GM12878 (cell line): ENCODE measurements around the gene FOXA2.

ENCODE experiments used
- BMI1 ChIP-seq: fragments of 450-650 bp; IDR thresholded peaks from 2 replicates; pipeline ENCODE4 v1.6.1; 2016; ENCODE audit warnings: mild to moderate bottlenecking, moderate library complexity, borderline replicate concordance
- EGR1 ChIP-seq, 2 experiments: IDR thresholded peaks; 1 replicate in 1 of 2; 2 replicates in 1 of 2; pipeline ENCODE4 v1.6.1; 2011 to 2012; ENCODE audit warnings: low read depth in 2 of 2, low read length in 2 of 2, borderline replicate concordance in 1 of 2, mild to moderate bottlenecking in 1 of 2, moderate library complexity in 1 of 2
- EP300 ChIP-seq, 2 experiments: fragments of 150-350 bp in 1 of 2; IDR thresholded peaks; 2 replicates each; pipeline ENCODE4 v1.6.1; 2011 to 2012; ENCODE audit warnings: low read depth in 2 of 2, low read length in 2 of 2, borderline replicate concordance in 1 of 2, improper control_type of control experiment in 1 of 2, inconsistent platforms in 1 of 2; ENCODE audit not compliant: control insufficient read depth in 1 of 2
- GABPA ChIP-seq: IDR thresholded peaks from 2 replicates; pipeline ENCODE4 v1.6.1; 2014; ENCODE audit warnings: antibody characterized with exemption, low read depth, mild to moderate bottlenecking, inconsistent platforms
- IKZF2 ChIP-seq, 2 experiments: fragments of 450-650 bp; IDR thresholded peaks; 2 replicates each; pipeline ENCODE4 v1.6.1; 2017; ENCODE audit warnings: mild to moderate bottlenecking in 2 of 2, moderate library complexity in 2 of 2
- RUNX3 ChIP-seq: IDR thresholded peaks from 2 replicates; pipeline ENCODE4 v1.6.1; 2012; ENCODE audit warnings: low read length, inconsistent platforms
- TBL1XR1 ChIP-seq: IDR thresholded peaks from 2 replicates; pipeline ENCODE4 v1.6.1; 2012; ENCODE audit warnings: low read depth, low read length, improper control_type of control experiment
- TF ChIP-seq, protein P1 (sequence below), 3 experiments: IDR thresholded peaks in 2 of 3; conservative IDR thresholded peaks in 1 of 3; 2 replicates each; pipeline ENCODE4 v1.5.1; 2011; ENCODE audit warnings: low read depth in 3 of 3, low read length in 3 of 3, mild to moderate bottlenecking in 3 of 3, control low read depth in 2 of 3, moderate library complexity in 2 of 3, inconsistent platforms in 1 of 3, mixed read lengths in 1 of 3; ENCODE audit not compliant: control insufficient read depth in 2 of 3, insufficient read depth in 1 of 3; ENCODE audit errors: extremely low read depth in 1 of 3

DNA sequence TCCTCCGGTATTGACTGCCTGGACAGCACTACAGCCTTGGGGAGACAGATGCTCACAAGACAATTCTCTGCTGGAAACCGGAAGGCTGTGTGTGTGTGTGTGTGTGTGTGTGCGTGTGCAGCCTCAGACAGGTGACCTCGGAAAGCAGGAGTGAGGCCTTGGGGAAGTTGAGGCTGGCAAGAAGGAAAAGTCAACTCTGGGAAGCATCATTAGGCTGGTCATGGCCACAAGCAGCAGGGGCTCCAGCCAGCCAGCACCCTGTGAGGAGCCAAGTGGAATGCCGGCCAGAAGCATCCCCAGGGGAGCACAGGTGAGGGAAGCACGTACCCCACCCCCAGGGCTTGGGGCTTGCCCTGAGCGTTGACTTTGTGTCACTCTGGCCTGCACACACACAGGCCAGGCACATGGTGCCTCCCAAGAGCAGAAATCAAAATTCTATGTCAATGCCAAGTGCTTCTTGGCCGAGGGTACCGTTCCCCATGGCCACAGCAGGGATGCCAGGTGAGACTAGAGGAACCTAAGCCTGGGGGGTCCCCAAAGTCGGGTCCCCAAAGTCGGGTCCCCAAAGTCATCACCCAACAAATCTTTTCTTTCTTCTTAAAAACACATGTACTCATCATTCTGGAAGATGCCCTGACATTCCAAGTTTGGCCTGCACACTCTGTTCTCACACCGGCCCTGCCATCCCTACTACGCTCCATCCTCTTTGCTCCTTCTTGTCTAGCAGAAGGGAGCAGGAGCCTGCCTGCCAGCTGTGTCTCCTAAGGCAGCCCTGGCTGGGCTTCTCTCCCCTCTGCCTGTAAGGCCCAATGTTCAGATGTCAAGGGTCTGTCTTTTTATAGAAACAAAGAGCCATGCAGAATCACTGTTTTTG, 26.7 kb downstream of the FOXA2 start:
- TF ChIP-seq BMI1, result no peak
- TF ChIP-seq GABPA, result no peak
- TF ChIP-seq, protein P1, sequence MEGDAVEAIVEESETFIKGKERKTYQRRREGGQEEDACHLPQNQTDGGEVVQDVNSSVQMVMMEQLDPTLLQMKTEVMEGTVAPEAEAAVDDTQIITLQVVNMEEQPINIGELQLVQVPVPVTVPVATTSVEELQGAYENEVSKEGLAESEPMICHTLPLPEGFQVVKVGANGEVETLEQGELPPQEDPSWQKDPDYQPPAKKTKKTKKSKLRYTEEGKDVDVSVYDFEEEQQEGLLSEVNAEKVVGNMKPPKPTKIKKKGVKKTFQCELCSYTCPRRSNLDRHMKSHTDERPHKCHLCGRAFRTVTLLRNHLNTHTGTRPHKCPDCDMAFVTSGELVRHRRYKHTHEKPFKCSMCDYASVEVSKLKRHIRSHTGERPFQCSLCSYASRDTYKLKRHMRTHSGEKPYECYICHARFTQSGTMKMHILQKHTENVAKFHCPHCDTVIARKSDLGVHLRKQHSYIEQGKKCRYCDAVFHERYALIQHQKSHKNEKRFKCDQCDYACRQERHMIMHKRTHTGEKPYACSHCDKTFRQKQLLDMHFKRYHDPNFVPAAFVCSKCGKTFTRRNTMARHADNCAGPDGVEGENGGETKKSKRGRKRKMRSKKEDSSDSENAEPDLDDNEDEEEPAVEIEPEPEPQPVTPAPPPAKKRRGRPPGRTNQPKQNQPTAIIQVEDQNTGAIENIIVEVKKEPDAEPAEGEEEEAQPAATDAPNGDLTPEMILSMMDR (IDR thresholded peaks at IDR 0.05 in 2 of 3, conservative IDR thresholded peaks at IDR 0.05 in 1 of 3; ENCODE audit: control insufficient read depth in 2 of 3, extremely low read depth in 1 of 3, insufficient read depth in 1 of 3, low read depth in 3 of 3, low read length in 3 of 3), result no peak
- TF ChIP-seq EP300 (IDR thresholded peaks at IDR 0.05; ENCODE audit: borderline replicate concordance in 1 of 2, control insufficient read depth in 1 of 2, low read depth in 2 of 2, low read length in 2 of 2), result no peak
- TF ChIP-seq IKZF2 (IDR thresholded peaks at IDR 0.05), result no peak
- no peak for TF ChIP-seq RUNX3
- no peak for TF ChIP-seq EGR1 (IDR thresholded peaks at IDR 0.05; ENCODE audit: borderline replicate concordance in 1 of 2, low read depth in 2 of 2, low read length in 2 of 2)
- no peak for TF ChIP-seq TBL1XR1
